ENCODE measurements around the gene PLEKHH3. TPM values are rescaled to one million over a fixed set of nuclear protein-coding genes. Genes with fewer than 3 reads are reported as not detected.

Gene PLEKHH3
- total RNA-seq, 1 experiment from 2014 or later = 32.2 TPM

- DNase-seq (ENCODE audit: low read depth, low spot score) (no peak), ATAC-seq (no peak; the same call in 1 of the 2 replicates)
- no TSS peak for BruUV-seq (replicated peaks)
- Histone ChIP-seq H3K4me1 (ENCODE audit: control insufficient read depth, insufficient read depth, low read length) (no peaks in the 10 kb centered on the region), H3K27me3 (ENCODE audit: control insufficient read depth, insufficient read depth, low read length) (no peaks in the 10 kb centered on the region), H3K27ac (ENCODE audit: low read length) (no peak overlapping the region), H3K9me3 (ENCODE audit: control insufficient read depth, insufficient read depth, low read depth, low read length) (no peaks in the 10 kb centered on the region), H3K36me3 (ENCODE audit: control insufficient read depth, insufficient read depth, low read length) (no peaks in the 10 kb centered on the region), H3K4me3 (ENCODE audit: low read depth in 2 of 2, low read length in 2 of 2) (no peak overlapping the region)
- TF ChIP-seq CTCF (IDR thresholded peaks at IDR 0.05) (no peak), REST (IDR thresholded peaks at IDR 0.05; ENCODE audit: insufficient read depth in 1 of 2, low read depth in 2 of 2, low read length in 1 of 2) (no peak), SIN3A (IDR thresholded peaks at IDR 0.05; ENCODE audit: borderline replicate concordance, insufficient read depth, low read depth, low read length) (no peak), POLR2AphosphoS5 (IDR thresholded peaks at IDR 0.05; ENCODE audit: low read depth, low read length) (no peak), TCF7L2 (IDR thresholded peaks at IDR 0.05; ENCODE audit: low read depth, low read length) (no peak)
- CTCF ChIA-PET = no interaction called here
- intact Hi-C loops (cut with micrococcal nuclease; ENCODE audit: unreplicated experiment) = no loop called here
- in situ Hi-C loops (cut with HindIII; ENCODE audit: low pct_unique_long_range_greater_than_20kb, low sequenced_read_pairs) = no loop called here
- POLR2A ChIA-PET = no interaction called here
Measured at GRCh38 chr17:42639525-42640113, 37.2 kb downstream of the PLEKHH3 start.

GRCh38 chr17:42632949-42633444 is 43.8 kb downstream of the PLEKHH3 start:
- no TSS peak for BruUV-seq (replicated peaks)
- DNase-seq (ENCODE audit: low read depth, low spot score) = no peak
- CTCF ChIA-PET = interaction anchor here (0.6 to 0.7 kb wide), 2 partner anchors 31 to 33 kb away, joined by 3 read pairs; no protein-coding TSS in a partner anchor
- ATAC-seq = no peak
- intact Hi-C loops (cut with micrococcal nuclease; ENCODE audit: unreplicated experiment) = no loop called here
- POLR2A ChIA-PET = interaction anchor here (0.7 kb wide), 1 partner anchor 161 kb away, joined by 23 read pairs; no protein-coding TSS in a partner anchor
- Histone ChIP-seq H3K27ac (ENCODE audit: low read length) (no peak overlapping the region), H3K27me3 (ENCODE audit: control insufficient read depth, insufficient read depth, low read length) (no peaks in the 10 kb centered on the region), H3K4me1 (ENCODE audit: control insufficient read depth, insufficient read depth, low read length) (no peaks in the 10 kb centered on the region), H3K36me3 (ENCODE audit: control insufficient read depth, insufficient read depth, low read length) (no peaks in the 10 kb centered on the region), H3K4me3 (ENCODE audit: low read depth in 2 of 2, low read length in 2 of 2) (no peak overlapping the region), H3K9me3 (ENCODE audit: control insufficient read depth, insufficient read depth, low read depth, low read length) (no peaks in the 10 kb centered on the region)
- TF ChIP-seq SIN3A (IDR thresholded peaks at IDR 0.05; ENCODE audit: borderline replicate concordance, insufficient read depth, low read depth, low read length) = no peak
- no peak for TF ChIP-seq POLR2AphosphoS5 (IDR thresholded peaks at IDR 0.05; ENCODE audit: low read depth, low read length)
- no peak for TF ChIP-seq TCF7L2 (IDR thresholded peaks at IDR 0.05; ENCODE audit: low read depth, low read length)
- no peak for TF ChIP-seq REST (IDR thresholded peaks at IDR 0.05; ENCODE audit: insufficient read depth in 1 of 2, low read depth in 2 of 2, low read length in 1 of 2)
- no peak for TF ChIP-seq CTCF (IDR thresholded peaks at IDR 0.05)
- in situ Hi-C loops (cut with HindIII; ENCODE audit: low pct_unique_long_range_greater_than_20kb, low sequenced_read_pairs) = no loop called here
